Testis (tissue), 2 donors: Measurements from ENCODE around the gene COG4.

Source experiments
- POLR2A ChIP-seq: fragments of 450-650 bp; IDR thresholded peaks from one replicate; pipeline ENCODE4 v1.6.1; 2017; ENCODE audit warnings: antibody characterized with exemption, mild to moderate bottlenecking, moderate library complexity
- TF ChIP-seq, protein P1 (sequence below), 3 experiments: fragments of 450-650 bp in 2 of 3; fragments of 200-600 bp in 1 of 3; sonication (generic) in 1 of 3; IDR thresholded peaks; one replicate each; pipeline ENCODE4 v1.5.1; 2016 to 2019; ENCODE audit warnings: antibody characterized with exemption in 3 of 3, mild to moderate bottlenecking in 2 of 3, moderate library complexity in 1 of 3

DNA sequence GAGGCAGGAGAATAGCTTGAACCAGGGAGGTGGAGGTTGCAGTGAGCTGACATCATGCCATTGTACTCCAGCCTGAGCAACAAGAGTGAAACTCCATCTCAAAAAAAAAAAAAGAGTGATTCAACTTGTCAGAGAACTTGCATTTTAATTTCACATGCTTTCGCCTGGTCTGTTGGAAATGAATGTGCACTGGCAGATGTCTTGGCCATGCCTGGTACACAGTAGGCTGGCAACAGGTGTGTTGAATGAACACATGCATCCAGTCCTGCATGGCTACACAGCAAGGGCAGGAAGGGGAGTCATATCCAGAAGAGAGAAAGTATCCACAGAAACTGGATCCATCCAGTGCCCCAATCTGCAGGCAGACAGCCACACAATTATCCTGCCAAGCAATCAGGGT is 11.5 kb downstream of the COG4 start:
- TF ChIP-seq POLR2A, result no peak
- TF ChIP-seq, protein P1, sequence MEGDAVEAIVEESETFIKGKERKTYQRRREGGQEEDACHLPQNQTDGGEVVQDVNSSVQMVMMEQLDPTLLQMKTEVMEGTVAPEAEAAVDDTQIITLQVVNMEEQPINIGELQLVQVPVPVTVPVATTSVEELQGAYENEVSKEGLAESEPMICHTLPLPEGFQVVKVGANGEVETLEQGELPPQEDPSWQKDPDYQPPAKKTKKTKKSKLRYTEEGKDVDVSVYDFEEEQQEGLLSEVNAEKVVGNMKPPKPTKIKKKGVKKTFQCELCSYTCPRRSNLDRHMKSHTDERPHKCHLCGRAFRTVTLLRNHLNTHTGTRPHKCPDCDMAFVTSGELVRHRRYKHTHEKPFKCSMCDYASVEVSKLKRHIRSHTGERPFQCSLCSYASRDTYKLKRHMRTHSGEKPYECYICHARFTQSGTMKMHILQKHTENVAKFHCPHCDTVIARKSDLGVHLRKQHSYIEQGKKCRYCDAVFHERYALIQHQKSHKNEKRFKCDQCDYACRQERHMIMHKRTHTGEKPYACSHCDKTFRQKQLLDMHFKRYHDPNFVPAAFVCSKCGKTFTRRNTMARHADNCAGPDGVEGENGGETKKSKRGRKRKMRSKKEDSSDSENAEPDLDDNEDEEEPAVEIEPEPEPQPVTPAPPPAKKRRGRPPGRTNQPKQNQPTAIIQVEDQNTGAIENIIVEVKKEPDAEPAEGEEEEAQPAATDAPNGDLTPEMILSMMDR (IDR thresholded peaks at IDR 0.05), result no peak
